CD4-positive, alpha-beta T cell treated with Interleukin-6 for 4 hours (primary cell): ENCODE measurements around the gene CHMP2A.

Experiments used
- DNase-seq: peaks from one replicate; pipeline ENCODE4 v3.0.0-alpha.2; 2020; ENCODE audit warnings: mixed read lengths

CHMP2A gene

GRCh38 chr19:58536852-58537798 is 17.8 kb downstream of the CHMP2A start:
- DNase-seq = no peak

- DNase-seq = no peak
Observed at GRCh38 chr19:58535857-58536256, 19.0 kb downstream of the CHMP2A start.

GRCh38 chr19:58531034-58531840 is 23.7 kb downstream of the CHMP2A start:
- DNase-seq = no peak

- no peak for DNase-seq
Observed at GRCh38 chr19:58529405-58529804, 25.5 kb downstream of the CHMP2A start.

GRCh38 chr19:58522709-58523108 is 32.2 kb downstream of the CHMP2A start:
- DNase-seq = no peak

- DNase-seq = no peak
Observed at GRCh38 chr19:58521651-58522050, 33.3 kb downstream of the CHMP2A start.

GRCh38 chr19:58520257-58520599 is 34.7 kb downstream of the CHMP2A start:
- DNase-seq = no peak

- peak; percentile 86 for DNase-seq
Observed at GRCh38 chr19:58519355-58520256, 35.3 kb downstream of the CHMP2A start, which contains the start of gene ZBTB45. Gene ZBTB45 (minus strand): TSS chr19:58519810. CDS start chr19:58517673, 2,137 bp downstream.

GRCh38 chr19:58519087-58519354 is 35.9 kb downstream of the CHMP2A start:
- DNase-seq = peak; percentile 66

- no peak for DNase-seq
Observed at GRCh38 chr19:58518256-58519086, 36.4 kb downstream of the CHMP2A start.

- no peak for DNase-seq
Observed at GRCh38 chr19:58516964-58517833, 37.7 kb downstream of the CHMP2A start.

- no peak for DNase-seq
Observed at GRCh38 chr19:58516246-58516836, 38.6 kb downstream of the CHMP2A start.

- no peak for DNase-seq
Observed at GRCh38 chr19:58515259-58515658, 39.6 kb downstream of the CHMP2A start.

GRCh38 chr19:58514564-58515022 is 40.3 kb downstream of the CHMP2A start:
- no peak for DNase-seq

GRCh38 chr19:58513694-58514563 is 41.0 kb downstream of the CHMP2A start:
- DNase-seq = peak; percentile 96

- DNase-seq = no peak
Observed at GRCh38 chr19:58513213-58513693, 41.7 kb downstream of the CHMP2A start.

- DNase-seq = no peak
Observed at GRCh38 chr19:58511353-58512208, 43.3 kb downstream of the CHMP2A start, which contains the start of gene SLC27A5. Gene SLC27A5 (minus strand): TSS chr19:58511992. CDS start chr19:58511955, 37 bp downstream.
